AG09319 (cell line): ENCODE data around the gene EEF1AKMT4.
A peak's percentile ranks its signal among the peaks of the same experiment; 100 is the strongest.

Experiments used
- DNase-seq: peaks from one replicate; pipeline ENCODE4 v3.0.0-alpha.2; 2010; ENCODE audit warnings: low read depth; ENCODE audit errors: extremely low read depth
- CTCF ChIP-seq: IDR thresholded peaks from 2 replicates; pipeline ENCODE4 v1.5.1; 2011; ENCODE audit warnings: low read depth, mild to moderate bottlenecking, inconsistent platforms, low read length, moderate library complexity

The EEF1AKMT4 gene

GRCh38 chr3:184249412-184250166, at the start of gene EEF1AKMT4:
TSS of gene EEF1AKMT4 (plus strand) at chr3:184249672. CDS start at chr3:184249695, 23 bp downstream.
- TF ChIP-seq CTCF = no peak; the same call in none of the 2 replicates
- peak; percentile 90 for DNase-seq

GRCh38 chr3:184200825-184201224, 48.6 kb upstream of the EEF1AKMT4 start:
- DNase-seq = no peak
- TF ChIP-seq CTCF = no peak

DNA sequence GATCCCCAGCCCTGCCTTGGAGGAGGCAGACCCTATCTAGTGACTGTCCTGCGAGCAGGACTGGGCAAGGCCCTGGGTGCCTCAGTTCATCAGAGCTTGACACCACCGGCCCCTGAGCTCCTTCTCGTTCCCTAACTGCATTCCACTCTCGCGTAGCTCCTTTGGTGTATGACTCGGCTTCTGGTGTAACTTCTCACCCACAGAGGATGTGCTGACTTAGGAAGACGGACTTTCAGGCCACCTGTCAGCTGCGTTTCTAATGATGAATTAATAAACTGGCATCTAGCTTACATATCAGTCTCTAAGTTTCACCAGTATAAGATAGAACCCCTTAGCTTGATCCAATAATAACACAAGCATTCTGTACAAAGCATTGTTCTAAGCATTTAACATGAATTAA, 45.9 kb upstream of the EEF1AKMT4 start:
- DNase-seq = no peak
- TF ChIP-seq CTCF = no peak

- no peak for DNase-seq
- TF ChIP-seq CTCF = no peak; the same call in 1 of the 2 replicates
These were observed 40.1 kb upstream of the EEF1AKMT4 start for GRCh38 chr3:184209146-184209923.

DNA sequence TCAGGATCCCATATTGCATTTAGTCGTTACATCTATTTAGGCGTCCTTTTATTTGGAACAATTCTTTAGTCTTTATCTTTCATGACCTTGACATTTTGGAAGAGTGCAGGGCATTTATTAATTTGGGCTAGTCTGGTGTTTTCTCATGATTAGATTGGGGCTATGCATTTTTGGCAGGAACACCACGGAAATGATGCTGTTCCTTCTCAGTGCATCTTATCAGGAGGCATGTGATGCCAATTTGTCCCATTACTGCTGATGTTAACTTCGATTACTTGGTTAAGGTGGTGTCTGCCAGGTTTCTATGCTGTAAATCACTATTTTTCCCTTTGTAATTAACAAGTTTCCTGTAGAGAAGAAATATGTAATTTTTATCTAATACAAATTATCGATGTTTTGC, 38.2 kb upstream of the EEF1AKMT4 start:
- TF ChIP-seq CTCF = no peak

DNA sequence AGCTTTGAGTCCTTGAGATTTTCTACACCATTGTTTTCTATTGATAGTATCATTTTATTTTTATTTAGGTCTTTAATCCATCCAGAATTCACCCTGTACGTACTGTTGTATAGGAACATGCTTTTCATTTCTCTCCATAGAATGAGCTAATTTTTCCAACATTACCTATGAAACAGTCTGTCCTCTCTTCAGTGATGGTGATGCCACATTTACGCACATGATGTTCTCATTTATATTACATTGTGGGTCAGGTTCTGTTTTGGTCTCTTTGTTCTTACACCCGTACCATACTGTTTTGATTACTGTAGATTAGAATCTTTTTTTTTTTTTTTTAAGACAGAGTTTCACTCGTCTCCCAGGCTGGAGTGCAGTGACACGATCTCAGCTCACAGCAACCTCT, 37.8 kb upstream of the EEF1AKMT4 start:
- TF ChIP-seq CTCF = no peak
- DNase-seq = no peak

More for the DNA sequence above, 38.2 kb upstream of the EEF1AKMT4 start:
- no peak for DNase-seq

DNA sequence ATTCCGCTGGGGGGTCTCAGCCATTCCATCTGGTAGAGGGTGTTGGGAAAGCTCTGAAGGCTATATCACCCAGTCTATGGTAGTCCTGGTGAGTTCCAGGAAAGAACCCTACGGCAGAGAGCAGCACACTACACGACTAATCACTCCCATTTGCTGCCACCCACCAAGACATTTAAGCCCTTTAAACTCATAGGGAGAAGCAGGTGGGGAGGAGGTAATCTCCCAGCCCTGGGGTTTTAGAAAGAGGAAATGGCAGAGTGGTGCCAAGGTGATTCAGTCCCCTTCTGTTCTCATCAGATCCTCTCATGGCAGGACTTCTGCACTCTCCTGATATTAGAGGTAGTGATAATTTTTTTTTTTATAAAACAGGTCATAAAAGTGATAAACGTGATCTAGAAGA, 30.7 kb upstream of the EEF1AKMT4 start:
- no peak for TF ChIP-seq CTCF
- DNase-seq = no peak
